ENCODE results near the gene VTI1A. TPM values are rescaled to one million over a fixed set of nuclear protein-coding genes. Genes with fewer than 3 reads are reported as not detected.

The VTI1A gene
- total RNA-seq, 1 experiment from 2014 or later: 44.4 TPM

DNA sequence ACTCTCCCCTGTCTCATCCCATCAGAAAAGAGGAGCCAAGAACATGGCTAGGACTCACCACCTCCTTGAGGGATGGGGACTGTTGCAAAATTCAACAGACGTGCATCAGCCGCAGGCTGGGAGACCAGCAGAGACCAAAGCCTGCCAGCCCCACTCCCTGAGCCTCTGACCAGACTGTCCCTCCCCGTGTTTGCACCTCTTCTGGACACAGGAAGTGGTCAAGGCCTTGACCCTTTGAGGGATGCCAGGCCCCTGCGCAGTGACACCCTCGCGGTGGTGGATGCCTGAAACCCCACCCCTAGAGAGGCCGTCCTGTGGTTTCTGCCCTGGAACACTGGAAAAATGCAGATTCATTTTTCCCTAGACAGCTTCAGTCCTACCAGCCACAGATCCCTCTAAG is 374.6 kb downstream of the VTI1A start:
- CTCF ChIA-PET: no interaction called here
- H3K4me3 Mint-ChIP-seq (ENCODE audit: unreplicated experiment): no peak overlapping the region

DNA sequence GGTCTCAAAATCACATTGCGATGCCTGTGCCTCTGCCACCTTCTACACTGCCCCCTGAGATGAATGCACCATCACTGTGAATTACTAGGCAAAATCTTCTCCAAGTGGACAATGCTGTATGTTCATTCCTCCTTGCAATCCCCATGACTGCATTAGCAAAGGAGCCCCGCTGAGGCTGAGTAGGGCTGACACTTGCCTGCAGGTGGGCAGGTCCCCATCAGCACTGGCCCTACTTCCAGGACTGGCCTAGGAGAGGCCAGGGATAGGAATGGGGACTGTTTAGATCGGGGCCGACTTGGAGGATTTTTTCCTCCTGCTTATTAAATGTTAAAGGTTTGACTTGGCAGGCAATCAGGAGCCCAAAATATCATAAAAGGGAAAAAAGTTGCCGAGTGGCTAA is 376.0 kb downstream of the VTI1A start:
- Mint-ChIP-seq H3K27me3 (ENCODE audit: insufficient read depth, unreplicated experiment) (no peaks in the 10 kb centered on the region), H3K4me1 (ENCODE audit: insufficient read depth, unreplicated experiment) (peaks cover 13% of the 10 kb centered on the region), H3K36me3 (ENCODE audit: insufficient read depth, unreplicated experiment) (peaks cover 9% of the 10 kb centered on the region), H3K4me3 (ENCODE audit: unreplicated experiment) (no peak overlapping the region), H3K27ac (ENCODE audit: low read depth, unreplicated experiment) (no peak overlapping the region), H3K9me3 (ENCODE audit: unreplicated experiment) (no peaks in the 10 kb centered on the region)
- ChIA-PET POLR2A (interaction anchor here (0.6 to 0.7 kb wide), 3 partner anchors 9 to 89 kb away, joined by 3 read pairs; no protein-coding TSS in a partner anchor), CTCF (interaction anchor here (0.6 kb wide), 1 partner anchor 560 kb away, joined by 4 read pairs; no protein-coding TSS in a partner anchor)
- TF ChIP-seq CTCF (IDR thresholded peaks at IDR 0.05; ENCODE audit: unreplicated experiment): no peak
- BruUV-seq (replicated peaks): no TSS peak
- no peak for DNase-seq (ENCODE audit: unreplicated experiment)
- intact Hi-C loops (cut with micrococcal nuclease): no loop called here

More for the DNA sequence above, 374.6 kb downstream of the VTI1A start:
- POLR2A ChIA-PET: no interaction called here
- Mint-ChIP-seq H3K9me3 (ENCODE audit: unreplicated experiment) (no peaks in the 10 kb centered on the region), H3K27me3 (ENCODE audit: insufficient read depth, unreplicated experiment) (no peaks in the 10 kb centered on the region), H3K4me1 (ENCODE audit: insufficient read depth, unreplicated experiment) (peaks cover 9% of the 10 kb centered on the region), H3K27ac (ENCODE audit: low read depth, unreplicated experiment) (no peak overlapping the region), H3K36me3 (ENCODE audit: insufficient read depth, unreplicated experiment) (peaks cover 16% of the 10 kb centered on the region)
- no TSS peak for BruUV-seq (replicated peaks)
- intact Hi-C loops (cut with micrococcal nuclease): no loop called here
- TF ChIP-seq CTCF (IDR thresholded peaks at IDR 0.05; ENCODE audit: unreplicated experiment): no peak
- no peak for DNase-seq (ENCODE audit: unreplicated experiment)

- intact Hi-C loops (cut with micrococcal nuclease): no loop called here
- no peaks in the 10 kb centered on the region for H3K9me3 Mint-ChIP-seq (ENCODE audit: unreplicated experiment)
- POLR2A ChIA-PET: interaction anchor here (0.6 to 0.7 kb wide), 2 partner anchors 64 to 88 kb away, joined by 3 read pairs; no protein-coding TSS in a partner anchor
Measured at GRCh38 chr10:112823604-112824003, 376.6 kb downstream of the VTI1A start.

More at GRCh38 chr10:112823604-112824003, 376.6 kb downstream of the VTI1A start:
- Mint-ChIP-seq H3K4me1 (ENCODE audit: insufficient read depth, unreplicated experiment) (peaks cover 14% of the 10 kb centered on the region), H3K36me3 (ENCODE audit: insufficient read depth, unreplicated experiment) (peaks cover 6% of the 10 kb centered on the region), H3K27ac (ENCODE audit: low read depth, unreplicated experiment) (no peak overlapping the region), H3K27me3 (ENCODE audit: insufficient read depth, unreplicated experiment) (no peaks in the 10 kb centered on the region), H3K4me3 (ENCODE audit: unreplicated experiment) (no peak overlapping the region)
- CTCF ChIA-PET: no interaction called here
- no TSS peak for BruUV-seq (replicated peaks)
- DNase-seq (ENCODE audit: unreplicated experiment): no peak
- TF ChIP-seq CTCF (IDR thresholded peaks at IDR 0.05; ENCODE audit: unreplicated experiment): no peak

Data from MCF 10A (cell line).